ENCODE results near the gene KCTD15. TPM values are rescaled to one million over a fixed set of nuclear protein-coding genes. Genes with fewer than 3 reads are reported as not detected.
A peak's percentile ranks its signal among the peaks of the same experiment; 100 is the strongest.

Gene KCTD15
- total and polyA plus RNA-seq, 2 experiments from 2014 or later: 17.1 to 161 TPM

GRCh38 chr19:33811736-33812387, 15.2 kb downstream of the KCTD15 start:
- TF ChIP-seq, protein P1, sequence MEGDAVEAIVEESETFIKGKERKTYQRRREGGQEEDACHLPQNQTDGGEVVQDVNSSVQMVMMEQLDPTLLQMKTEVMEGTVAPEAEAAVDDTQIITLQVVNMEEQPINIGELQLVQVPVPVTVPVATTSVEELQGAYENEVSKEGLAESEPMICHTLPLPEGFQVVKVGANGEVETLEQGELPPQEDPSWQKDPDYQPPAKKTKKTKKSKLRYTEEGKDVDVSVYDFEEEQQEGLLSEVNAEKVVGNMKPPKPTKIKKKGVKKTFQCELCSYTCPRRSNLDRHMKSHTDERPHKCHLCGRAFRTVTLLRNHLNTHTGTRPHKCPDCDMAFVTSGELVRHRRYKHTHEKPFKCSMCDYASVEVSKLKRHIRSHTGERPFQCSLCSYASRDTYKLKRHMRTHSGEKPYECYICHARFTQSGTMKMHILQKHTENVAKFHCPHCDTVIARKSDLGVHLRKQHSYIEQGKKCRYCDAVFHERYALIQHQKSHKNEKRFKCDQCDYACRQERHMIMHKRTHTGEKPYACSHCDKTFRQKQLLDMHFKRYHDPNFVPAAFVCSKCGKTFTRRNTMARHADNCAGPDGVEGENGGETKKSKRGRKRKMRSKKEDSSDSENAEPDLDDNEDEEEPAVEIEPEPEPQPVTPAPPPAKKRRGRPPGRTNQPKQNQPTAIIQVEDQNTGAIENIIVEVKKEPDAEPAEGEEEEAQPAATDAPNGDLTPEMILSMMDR (IDR thresholded peaks at IDR 0.05; ENCODE audit: low read depth, low read length): no peak
- H3K9me3 ChIP-seq (ENCODE audit: low read depth): no peaks in the 10 kb centered on the region
- no peaks in the 10 kb centered on the region for H3K4me1 ChIP-seq (ENCODE audit: low read depth)
- no peaks in the 10 kb centered on the region for H3K27me3 ChIP-seq
- H3K36me3 ChIP-seq: peaks cover 30% of the 10 kb centered on the region
- DNase-seq (ENCODE audit: low read depth in 1 of 2, low spot score in 1 of 2): no peak
- H3K27ac ChIP-seq: no peak overlapping the region
- no peak overlapping the region for H3K4me3 ChIP-seq

- Histone ChIP-seq H3K36me3 (peaks cover 24% of the 10 kb centered on the region), H3K4me3 (no peak overlapping the region), H3K27me3 (no peaks in the 10 kb centered on the region), H3K9me3 (ENCODE audit: low read depth) (no peaks in the 10 kb centered on the region), H3K4me1 (ENCODE audit: low read depth) (no peaks in the 10 kb centered on the region), H3K27ac (no peak overlapping the region)
- no peak for DNase-seq (ENCODE audit: low read depth in 1 of 2, low spot score in 1 of 2)
- TF ChIP-seq, protein P1 (IDR thresholded peaks at IDR 0.05; ENCODE audit: low read depth, low read length): no peak
Measured at GRCh38 chr19:33812388-33813330, 16.0 kb downstream of the KCTD15 start.

DNA sequence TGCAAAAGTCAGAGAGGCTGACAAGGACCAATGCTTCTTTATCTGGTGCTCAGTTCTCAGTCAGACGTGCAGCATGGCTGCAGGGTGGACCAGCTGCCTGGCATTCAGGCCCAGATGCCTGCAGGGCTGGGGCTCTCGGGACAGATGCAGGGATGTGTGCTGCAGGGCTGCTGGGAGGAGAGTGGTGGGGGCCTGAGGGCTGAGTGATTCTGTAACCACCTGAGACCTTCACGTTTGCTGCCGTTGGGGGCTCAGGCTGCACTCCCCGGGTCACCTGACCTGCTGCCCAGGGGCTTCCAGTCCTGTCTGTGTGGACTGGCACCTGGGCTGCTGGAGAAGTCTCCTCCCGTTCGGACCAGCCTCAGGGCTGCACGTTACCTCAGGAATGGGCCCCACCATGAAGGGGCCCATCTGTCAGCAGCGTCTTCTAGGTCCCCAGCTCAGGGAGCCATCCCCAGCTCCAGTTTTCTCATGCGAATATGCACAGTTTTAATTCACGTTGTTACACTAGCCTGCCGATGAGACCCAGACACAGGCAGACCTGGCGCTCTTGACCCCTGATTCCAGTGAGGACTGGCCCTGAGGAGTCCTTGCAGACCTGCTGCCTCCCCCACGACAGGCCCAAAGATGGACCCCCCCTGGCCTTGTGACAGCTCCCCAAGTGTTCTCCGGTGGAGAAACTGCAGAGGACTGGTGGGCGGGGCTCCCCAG, 16.9 kb downstream of the KCTD15 start:
- peak overlapping the region; percentile 57 for H3K27ac ChIP-seq
- no peak for DNase-seq (ENCODE audit: low read depth in 1 of 2, low spot score in 1 of 2)
- no peak overlapping the region for H3K4me3 ChIP-seq
- peaks cover 24% of the 10 kb centered on the region for H3K36me3 ChIP-seq
- TF ChIP-seq, protein P1 (IDR thresholded peaks at IDR 0.05; ENCODE audit: low read depth, low read length): no peak
- no peaks in the 10 kb centered on the region for H3K4me1 ChIP-seq (ENCODE audit: low read depth)
- no peaks in the 10 kb centered on the region for H3K27me3 ChIP-seq
- no peaks in the 10 kb centered on the region for H3K9me3 ChIP-seq (ENCODE audit: low read depth)

GRCh38 chr19:33814181-33815165, 17.8 kb downstream of the KCTD15 start:
- TF ChIP-seq, protein P1 (IDR thresholded peaks at IDR 0.05; ENCODE audit: low read depth, low read length): no peak
- Histone ChIP-seq H3K4me1 (ENCODE audit: low read depth) (no peaks in the 10 kb centered on the region), H3K27me3 (no peaks in the 10 kb centered on the region), H3K36me3 (peaks cover 18% of the 10 kb centered on the region), H3K4me3 (no peak overlapping the region), H3K9me3 (ENCODE audit: low read depth) (no peaks in the 10 kb centered on the region), H3K27ac (peak overlapping the region; percentile 39)
- DNase-seq (ENCODE audit: low read depth in 1 of 2, low spot score in 1 of 2): no peak

Measured in cardiac muscle cell (in vitro differentiated cells and primary cell).